Smooth muscle cell (in vitro differentiated cells): ENCODE measurements around the gene NFATC3. TPM values are rescaled to one million over a fixed set of nuclear protein-coding genes. Genes with fewer than 3 reads are reported as not detected.
A peak's percentile ranks its signal among the peaks of the same experiment; 100 is the strongest.

Experiments used
- DNase-seq: peaks from one replicate; lab custom pipeline; 2025; ENCODE audit not compliant: unreplicated experiment; lab: John Stamatoyannopoulos, UW
- H2AFZ ChIP-seq: fragments of 200-600 bp; sonication (generic); 2 replicates; pipeline ENCODE4 v1.6.0; 2016; ENCODE audit warnings: antibody characterized with exemption, low read depth, mild to moderate bottlenecking
- H3F3A ChIP-seq: fragments of 200-600 bp; sonication (generic); 2 replicates; pipeline ENCODE4 v1.6.0; 2017; ENCODE audit warnings: antibody characterized with exemption, low read depth
- H3K27ac ChIP-seq: fragments of 200-600 bp; sonication (generic); 2 replicates; pipeline ENCODE4 v1.5.1; 2016; ENCODE audit warnings: low read depth, mild to moderate bottlenecking
- H3K27me3 ChIP-seq: fragments of 200-600 bp; sonication (generic); 2 replicates; pipeline ENCODE4 v1.6.1; 2016; ENCODE audit warnings: low read depth, mild to moderate bottlenecking
- H3K36me3 ChIP-seq: fragments of 200-600 bp; sonication (generic); 2 replicates; pipeline ENCODE4 v1.5.1; 2016; ENCODE audit warnings: low read depth
- H3K4me1 ChIP-seq: fragments of 200-600 bp; sonication (generic); 2 replicates; pipeline ENCODE4 v1.5.1; 2016; ENCODE audit warnings: low read depth
- H3K4me2 ChIP-seq: fragments of 200-600 bp; sonication (generic); 2 replicates; pipeline ENCODE4 v1.6.0; 2016; ENCODE audit warnings: mild to moderate bottlenecking
- H3K4me3 ChIP-seq: fragments of 200-600 bp; sonication (generic); 2 replicates; pipeline ENCODE4 v1.5.1; 2016; ENCODE audit warnings: mild to moderate bottlenecking
- H3K79me2 ChIP-seq: fragments of 200-600 bp; sonication (generic); 2 replicates; pipeline ENCODE4 v1.6.0; 2016; ENCODE audit warnings: low read depth, mild to moderate bottlenecking
- H3K9ac ChIP-seq: fragments of 200-600 bp; sonication (generic); 2 replicates; pipeline ENCODE4 v1.6.0; 2016; ENCODE audit warnings: low read depth
- H3K9me3 ChIP-seq: fragments of 200-600 bp; sonication (generic); replicated peaks from 2 replicates; pipeline ENCODE4 v1.5.1; 2016; ENCODE audit warnings: low read depth
- H4K20me1 ChIP-seq: fragments of 200-600 bp; sonication (generic); 2 replicates; pipeline ENCODE4 v1.6.0; 2016; ENCODE audit warnings: low read depth
- WGBS: methylation state at CpG from one replicate; pipeline ENCODE4 v1.1.7; 2016; ENCODE audit warnings: low lambda C conversion rate; 5-methylcytosine and 5-hydroxymethylcytosine counted together
- polyA plus RNA-seq: library from polyadenylated mRNA; unstranded; fragments of >200 nt; fragmentation: Nextera tagmentation; extraction: Ambion mirVana; gene quantifications from 2 replicates; pipeline ENCODE4 v1.2.1, GENCODE V29; 2016
- total RNA-seq: library from RNA; depleted of rRNA; stranded (reverse); fragments of >200 nt; gene quantifications from 2 replicates; pipeline ENCODE4 v1.2.3, GENCODE V29; 2014
- TF ChIP-seq, protein P1 (sequence below): fragments of 200-600 bp; sonication (generic); IDR thresholded peaks from 2 replicates; pipeline ENCODE4 v1.5.1; 2017; ENCODE audit warnings: borderline replicate concordance, mild to moderate bottlenecking, antibody characterized with exemption; ENCODE audit not compliant: insufficient read depth, poor library complexity, severe bottlenecking

NFATC3 gene
- total and polyA plus RNA-seq, 2 experiments from 2014 or later = 14.7 to 30.2 TPM

GRCh38 chr16:68231384-68232136 is 146.4 kb downstream of the NFATC3 start:
- Histone ChIP-seq H3K4me1 (peaks cover 15% of the 10 kb centered on the region), H3K4me2 (no peak overlapping the region), H3K27ac (no peak overlapping the region), H3K36me3 (no peaks in the 10 kb centered on the region), H2AFZ (no peak overlapping the region), H3K9me3 (no peaks in the 10 kb centered on the region), H3F3A (peaks cover 14% of the 10 kb centered on the region), H3K27me3 (peaks cover 17% of the 10 kb centered on the region), H3K4me3 (no peak overlapping the region), H3K9ac (no peak overlapping the region), H3K79me2 (no peaks in the 10 kb centered on the region), H4K20me1 (peaks cover 26% of the 10 kb centered on the region)
- TF ChIP-seq, protein P1, sequence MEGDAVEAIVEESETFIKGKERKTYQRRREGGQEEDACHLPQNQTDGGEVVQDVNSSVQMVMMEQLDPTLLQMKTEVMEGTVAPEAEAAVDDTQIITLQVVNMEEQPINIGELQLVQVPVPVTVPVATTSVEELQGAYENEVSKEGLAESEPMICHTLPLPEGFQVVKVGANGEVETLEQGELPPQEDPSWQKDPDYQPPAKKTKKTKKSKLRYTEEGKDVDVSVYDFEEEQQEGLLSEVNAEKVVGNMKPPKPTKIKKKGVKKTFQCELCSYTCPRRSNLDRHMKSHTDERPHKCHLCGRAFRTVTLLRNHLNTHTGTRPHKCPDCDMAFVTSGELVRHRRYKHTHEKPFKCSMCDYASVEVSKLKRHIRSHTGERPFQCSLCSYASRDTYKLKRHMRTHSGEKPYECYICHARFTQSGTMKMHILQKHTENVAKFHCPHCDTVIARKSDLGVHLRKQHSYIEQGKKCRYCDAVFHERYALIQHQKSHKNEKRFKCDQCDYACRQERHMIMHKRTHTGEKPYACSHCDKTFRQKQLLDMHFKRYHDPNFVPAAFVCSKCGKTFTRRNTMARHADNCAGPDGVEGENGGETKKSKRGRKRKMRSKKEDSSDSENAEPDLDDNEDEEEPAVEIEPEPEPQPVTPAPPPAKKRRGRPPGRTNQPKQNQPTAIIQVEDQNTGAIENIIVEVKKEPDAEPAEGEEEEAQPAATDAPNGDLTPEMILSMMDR = no peak
- WGBS = 96% methylated on average over 26 of the region's 26 CpGs
- no peak for DNase-seq

DNA sequence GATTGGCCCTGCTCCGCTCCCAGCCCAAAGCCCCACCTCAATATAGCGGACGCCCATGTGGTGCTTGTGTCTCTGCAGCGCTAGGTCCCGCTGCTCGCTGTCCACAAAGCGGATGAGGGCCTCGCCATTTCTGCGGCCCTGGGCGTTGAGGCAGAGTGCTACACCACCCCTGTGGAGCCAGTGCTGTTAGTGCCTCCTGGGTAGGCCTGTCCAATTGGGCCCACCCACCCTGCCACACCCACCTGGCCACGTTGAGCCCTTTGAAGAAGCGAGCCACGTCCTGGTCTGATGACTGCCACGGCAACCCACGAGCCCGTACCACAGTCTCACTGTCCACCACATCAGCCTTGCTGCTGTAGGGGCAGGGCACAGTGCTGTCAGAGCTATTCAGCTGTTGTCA is 147.2 kb downstream of the NFATC3 start:
- Histone ChIP-seq H4K20me1 (peaks cover 21% of the 10 kb centered on the region), H3K79me2 (no peaks in the 10 kb centered on the region)
- 95% methylated on average over 16 of the region's 16 CpGs for WGBS

GRCh38 chr16:68233085-68233834 is 148.1 kb downstream of the NFATC3 start:
- WGBS = 88% methylated on average over 5 of the region's 5 CpGs

More for the DNA sequence above, 147.2 kb downstream of the NFATC3 start:
- Histone ChIP-seq H3K4me3 (no peak overlapping the region), H3K27me3 (peaks cover 17% of the 10 kb centered on the region), H3K4me1 (peaks cover 18% of the 10 kb centered on the region), H3K4me2 (no peak overlapping the region), H3K27ac (no peak overlapping the region), H3K9ac (no peak overlapping the region), H3K9me3 (no peaks in the 10 kb centered on the region), H3F3A (peaks cover 16% of the 10 kb centered on the region), H2AFZ (no peak overlapping the region), H3K36me3 (no peaks in the 10 kb centered on the region)
- TF ChIP-seq, protein P1 = no peak
- no peak for DNase-seq

More at GRCh38 chr16:68233085-68233834, 148.1 kb downstream of the NFATC3 start:
- Histone ChIP-seq H3K27ac (peak overlapping the region; percentile 56), H3F3A (peaks cover 16% of the 10 kb centered on the region), H3K4me2 (no peak overlapping the region), H3K4me1 (peaks cover 21% of the 10 kb centered on the region), H2AFZ (no peak overlapping the region), H3K79me2 (no peaks in the 10 kb centered on the region), H3K4me3 (no peak overlapping the region), H3K27me3 (peaks cover 17% of the 10 kb centered on the region), H3K36me3 (no peaks in the 10 kb centered on the region), H3K9me3 (no peaks in the 10 kb centered on the region), H4K20me1 (peaks cover 14% of the 10 kb centered on the region), H3K9ac (no peak overlapping the region)
- no peak for DNase-seq
- TF ChIP-seq, protein P1 = no peak
